Mucosa of rectum (tissue), 2 donors: ENCODE data around the gene SH3D19.
"Not testable (repeated sequence)": the region's sequence is repeated elsewhere in the genome, so short reads cannot be mapped to it uniquely, and the experiment has no call there.

Source experiments
- H3K27ac ChIP-seq, 2 donors: one replicate each; pipeline ENCODE4 v1.7.0; 2013; ENCODE audit warnings: inconsistent platforms in 2 of 2, low read depth in 2 of 2, low read length in 2 of 2
- H3K27me3 ChIP-seq, 2 donors: one replicate each; pipeline ENCODE4 v1.7.0; 2013; ENCODE audit warnings: low read length in 2 of 2; ENCODE audit not compliant: control insufficient read depth in 2 of 2, insufficient read depth in 2 of 2
- H3K36me3 ChIP-seq, 2 donors: one replicate each; pipeline ENCODE4 v1.7.0; 2013; ENCODE audit warnings: low read length in 2 of 2; ENCODE audit not compliant: control insufficient read depth in 2 of 2, insufficient read depth in 2 of 2
- H3K4me1 ChIP-seq, 2 donors: one replicate each; pipeline ENCODE4 v1.7.0; 2013; ENCODE audit warnings: low read length in 2 of 2, mild to moderate bottlenecking in 1 of 2; ENCODE audit not compliant: control insufficient read depth in 2 of 2, insufficient read depth in 2 of 2
- H3K4me3 ChIP-seq, 2 donors: one replicate each; pipeline ENCODE4 v1.7.0; 2013; ENCODE audit warnings: low read length in 2 of 2
- H3K9ac ChIP-seq, 2 donors: one replicate each; pipeline ENCODE4 v1.7.0; 2013; ENCODE audit warnings: low read length in 2 of 2, low read depth in 1 of 2, mild to moderate bottlenecking in 1 of 2
- H3K9me3 ChIP-seq, 2 donors: one replicate each; pipeline ENCODE4 v1.7.0; 2013; ENCODE audit warnings: low read length in 2 of 2; ENCODE audit not compliant: control insufficient read depth in 2 of 2
- donor health status: healthy.
- donor health status: Normal muscosa, but diverticular disease.

SH3D19 gene

GRCh38 chr4:151322570-151322969, 2.8 kb downstream of the SH3D19 start:
- H3K27ac ChIP-seq, result no peak overlapping the region
- H3K4me1 ChIP-seq, result peaks cover 19 to 40% of the 10 kb centered on the region in 2 donors

GRCh38 chr4:151322161-151322560, 3.2 kb downstream of the SH3D19 start:
- not testable (repeated sequence) for H3K9ac ChIP-seq, H3K9me3 ChIP-seq, H3K27ac ChIP-seq, H3K27me3 ChIP-seq, H3K36me3 ChIP-seq, H3K4me3 ChIP-seq
- peaks cover 19 to 40% of the 10 kb centered on the region in 2 donors for H3K4me1 ChIP-seq

More at GRCh38 chr4:151322570-151322969, 2.8 kb downstream of the SH3D19 start:
- Histone ChIP-seq H3K4me3 (peak overlapping the region; percentile 63 to 87), H3K36me3 (no peaks in the 10 kb centered on the region), H3K27me3 (no peaks in the 10 kb centered on the region), H3K9me3 (no peaks in the 10 kb centered on the region), H3K9ac (no peak overlapping the region)

- Histone ChIP-seq H3K27ac (no peak overlapping the region), H3K36me3 (no peaks in the 10 kb centered on the region), H3K9me3 (no peaks in the 10 kb centered on the region), H3K27me3 (no peaks in the 10 kb centered on the region), H3K4me3 (no peak overlapping the region), H3K4me1 (peaks cover 22 to 42% of the 10 kb centered on the region in 2 donors), H3K9ac (no peak overlapping the region)
Observed at GRCh38 chr4:151321586-151321985, 3.8 kb downstream of the SH3D19 start.

- no peaks in the 10 kb centered on the region for H3K36me3 ChIP-seq
- H3K9ac ChIP-seq, result no peak overlapping the region
- no peaks in the 10 kb centered on the region for H3K27me3 ChIP-seq
- H3K4me3 ChIP-seq, result no peak overlapping the region
- H3K9me3 ChIP-seq, result no peaks in the 10 kb centered on the region
- H3K4me1 ChIP-seq, result peaks cover 23 to 49% of the 10 kb centered on the region in 2 donors
- H3K27ac ChIP-seq, result no peak overlapping the region
Observed at GRCh38 chr4:151319490-151319889, 5.9 kb downstream of the SH3D19 start.

GRCh38 chr4:151318307-151319006, 6.9 kb downstream of the SH3D19 start:
- no peak overlapping the region for H3K27ac ChIP-seq
- H3K4me3 ChIP-seq, result no peak overlapping the region
- H3K9me3 ChIP-seq, result no peaks in the 10 kb centered on the region
- H3K9ac ChIP-seq, result no peak overlapping the region
- no peaks in the 10 kb centered on the region for H3K36me3 ChIP-seq
- H3K27me3 ChIP-seq, result no peaks in the 10 kb centered on the region
- H3K4me1 ChIP-seq, result peaks cover 18 to 53% of the 10 kb centered on the region in 2 donors

GRCh38 chr4:151316645-151317044, 8.8 kb downstream of the SH3D19 start:
- Histone ChIP-seq H3K27ac (peak overlapping the region; percentile 35 to 57), H3K4me1 (peaks cover 10 to 44% of the 10 kb centered on the region in 2 donors), H3K4me3 (no peak overlapping the region), H3K9ac (no peak overlapping the region), H3K27me3 (no peaks in the 10 kb centered on the region), H3K36me3 (no peaks in the 10 kb centered on the region), H3K9me3 (no peaks in the 10 kb centered on the region)

GRCh38 chr4:151315212-151315886, 10.1 kb downstream of the SH3D19 start:
- no peaks in the 10 kb centered on the region for H3K36me3 ChIP-seq
- peak overlapping the region in 1 of 2 donors; percentile 37 for H3K27ac ChIP-seq
- peaks cover 9 to 36% of the 10 kb centered on the region in 2 donors for H3K4me1 ChIP-seq

GRCh38 chr4:151314479-151314878, 10.9 kb downstream of the SH3D19 start:
- Histone ChIP-seq H3K9ac (no peak overlapping the region), H3K4me1 (peaks cover 9 to 36% of the 10 kb centered on the region in 2 donors), H3K27me3 (no peaks in the 10 kb centered on the region), H3K4me3 (no peak overlapping the region), H3K36me3 (no peaks in the 10 kb centered on the region), H3K9me3 (no peaks in the 10 kb centered on the region), H3K27ac (peak overlapping the region; percentile 5 to 36)

More at GRCh38 chr4:151315212-151315886, 10.1 kb downstream of the SH3D19 start:
- Histone ChIP-seq H3K4me3 (no peak overlapping the region), H3K27me3 (no peaks in the 10 kb centered on the region), H3K9me3 (no peaks in the 10 kb centered on the region), H3K9ac (no peak overlapping the region)

GRCh38 chr4:151314010-151314355, 11.4 kb downstream of the SH3D19 start:
- Histone ChIP-seq H3K36me3 (no peaks in the 10 kb centered on the region), H3K27ac (peak overlapping the region; percentile 36 to 41), H3K4me1 (peaks cover 9 to 36% of the 10 kb centered on the region in 2 donors), H3K4me3 (peak overlapping the region in 1 of 2 donors; percentile 9), H3K27me3 (no peaks in the 10 kb centered on the region), H3K9me3 (no peaks in the 10 kb centered on the region), H3K9ac (peak overlapping the region in 1 of 2 donors; percentile 5)

GRCh38 chr4:151313306-151314009, 11.9 kb downstream of the SH3D19 start:
- Histone ChIP-seq H3K27ac (peak overlapping the region; percentile 36 to 41), H3K4me1 (peaks cover 9 to 36% of the 10 kb centered on the region in 2 donors), H3K36me3 (no peaks in the 10 kb centered on the region), H3K9ac (no peak overlapping the region), H3K9me3 (no peaks in the 10 kb centered on the region), H3K27me3 (no peaks in the 10 kb centered on the region), H3K4me3 (peak overlapping the region in 1 of 2 donors; percentile 9)
